Large intestine (tissue), 12 donors: ENCODE results near the gene SULT1A2. TPM values are rescaled to one million over a fixed set of nuclear protein-coding genes. Genes with fewer than 3 reads are reported as not detected.
"Not testable (repeated sequence)": the region's sequence is repeated elsewhere in the genome, so short reads cannot be mapped to it uniquely, and the experiment has no call there.

Experiments used
- DNase-seq, 2 donors: peaks; one replicate each; pipeline versions ENCODE4 v3.0.0 to v3.0.0-alpha.2; 2013
- H3K27ac ChIP-seq: one replicate; pipeline ENCODE4 v1.5.1; 2013; ENCODE audit warnings: low read length
- H3K27me3 ChIP-seq: 2 replicates; pipeline ENCODE4 v1.6.1; 2013; ENCODE audit warnings: low read length; ENCODE audit not compliant: control insufficient read depth, insufficient read depth
- H3K36me3 ChIP-seq: 2 replicates; pipeline ENCODE4 v1.6.1; 2013; ENCODE audit warnings: low read length; ENCODE audit not compliant: control insufficient read depth, insufficient read depth
- H3K4me1 ChIP-seq: one replicate; pipeline ENCODE4 v1.6.1; 2013; ENCODE audit warnings: low read length; ENCODE audit not compliant: control insufficient read depth, insufficient read depth
- H3K4me3 ChIP-seq: one replicate; pipeline ENCODE4 v1.5.1; 2013; ENCODE audit warnings: low read length
- H3K9me3 ChIP-seq: one replicate; pipeline ENCODE4 v1.6.1; 2013; ENCODE audit warnings: mild to moderate bottlenecking, low read depth, low read length, moderate library complexity; ENCODE audit not compliant: control insufficient read depth
- WGBS: methylation state at CpG from one replicate; pipeline ENCODE4 v1.1.5; 2013; ENCODE audit warnings: low lambda C conversion rate; ENCODE audit not compliant: insufficient coverage; 5-methylcytosine and 5-hydroxymethylcytosine counted together
- long read RNA-seq, 11 donors: transcript quantifications; one replicate each; lab custom pipeline, GENCODE V29; 2026
- polyA plus RNA-seq: library from polyadenylated mRNA; unstranded; fragments of 120-200 nt; gene quantifications from one replicate; pipeline ENCODE4 v1.2.1, GENCODE V29; 2013

SULT1A2 gene
- 5.7 TPM for polyA plus RNA-seq
- long read RNA-seq, donor 1: 0 reads
- long read RNA-seq, donor 2: 0 reads
- long read RNA-seq, donor 3: 0 reads
- long read RNA-seq, donor 4: 0 reads
- long read RNA-seq, donor 5: 0 reads
- long read RNA-seq, donor 6: 0 reads
- long read RNA-seq, donor 7: 0 reads
- long read RNA-seq, donor 8: 0 reads
- long read RNA-seq, donor 9: 0 reads
- long read RNA-seq, donor 10: 0 reads
- long read RNA-seq, donor 11, partial matches to known transcripts: 0 of 1 reads
- long read RNA-seq, donor 11, other reads (novel, unspliced or antisense): 0 of 1 reads

DNA sequence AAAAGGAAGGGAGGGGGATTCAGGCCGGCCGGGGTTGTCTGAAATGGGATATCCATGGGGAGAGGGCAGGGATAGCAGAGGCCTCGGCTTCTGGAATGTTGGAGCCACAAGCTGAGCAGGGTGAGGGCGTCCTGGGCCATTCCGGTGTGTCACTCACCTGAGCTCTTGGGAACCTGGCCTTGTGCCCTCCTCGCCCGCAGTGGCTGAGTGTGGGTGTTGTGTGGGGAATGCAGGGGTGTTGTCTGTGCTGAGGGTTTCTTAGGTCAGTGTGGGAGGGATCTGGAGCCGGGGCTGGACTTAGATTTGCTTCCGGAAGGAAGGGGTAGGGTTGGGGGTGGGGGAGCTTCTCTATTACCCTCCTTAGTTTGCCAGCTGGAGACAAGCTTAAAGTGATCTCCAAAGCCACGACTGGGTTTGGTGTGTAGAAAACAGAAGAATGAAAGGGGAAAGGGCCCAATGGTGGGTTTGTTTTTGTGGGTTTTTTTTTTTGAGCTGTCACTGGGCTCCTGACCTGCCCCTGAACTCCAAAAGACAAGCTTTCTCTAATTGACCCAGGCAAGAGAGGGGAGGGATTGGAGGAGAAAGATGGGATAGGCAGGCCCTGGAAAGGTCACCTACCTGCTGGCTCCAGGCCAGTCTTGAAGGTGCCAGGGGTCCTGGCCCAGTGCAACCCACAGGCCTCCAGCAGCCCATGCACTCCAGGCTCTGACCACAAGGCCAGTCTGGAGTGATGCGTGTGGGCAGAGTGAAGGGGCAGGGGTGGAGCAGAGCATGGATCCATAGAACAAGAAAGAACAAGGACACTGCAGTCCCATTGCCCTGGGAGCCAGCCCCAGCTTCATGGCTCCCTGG lies at the start of gene SULT1A2:
SULT1A2 (minus strand) TSS at position 211 of the 852 bp plus-strand sequence. CDS start 1,120 bp downstream, outside the sequence.
- H3K9me3 ChIP-seq: no peaks in the 10 kb centered on the region
- H3K27ac ChIP-seq: peak within 1 kb of the TSS; percentile 71
- H3K36me3 ChIP-seq: peaks cover 10% of the 10 kb centered on the region
- peak; percentile 90 to 92 for DNase-seq
- no peaks in the 10 kb centered on the region for H3K27me3 ChIP-seq
- WGBS: 0% methylated on average over 1 of the region's 11 CpGs
- H3K4me1 ChIP-seq: peaks cover 26% of the 10 kb centered on the region
- peak within 1 kb of the TSS; percentile 11 for H3K4me3 ChIP-seq

- not testable (repeated sequence) for H3K4me1 ChIP-seq, H3K27me3 ChIP-seq, DNase-seq, H3K27ac ChIP-seq, H3K4me3 ChIP-seq, H3K9me3 ChIP-seq, H3K36me3 ChIP-seq
- no CpG with 5 or more reads among the region's 2 CpGs for whole genome bisulfite sequencing
Observed at GRCh38 chr16:28639959-28640358, 43.1 kb upstream of the SULT1A2 start.

GRCh38 chr16:28638359-28638758 lies 41.5 kb upstream of the SULT1A2 start:
- H3K36me3 ChIP-seq, H3K4me3 ChIP-seq, H3K27ac ChIP-seq, DNase-seq, H3K27me3 ChIP-seq, H3K4me1 ChIP-seq, H3K9me3 ChIP-seq: not testable (repeated sequence)
- WGBS: no CpG with 5 or more reads among the region's 5 CpGs

DNA sequence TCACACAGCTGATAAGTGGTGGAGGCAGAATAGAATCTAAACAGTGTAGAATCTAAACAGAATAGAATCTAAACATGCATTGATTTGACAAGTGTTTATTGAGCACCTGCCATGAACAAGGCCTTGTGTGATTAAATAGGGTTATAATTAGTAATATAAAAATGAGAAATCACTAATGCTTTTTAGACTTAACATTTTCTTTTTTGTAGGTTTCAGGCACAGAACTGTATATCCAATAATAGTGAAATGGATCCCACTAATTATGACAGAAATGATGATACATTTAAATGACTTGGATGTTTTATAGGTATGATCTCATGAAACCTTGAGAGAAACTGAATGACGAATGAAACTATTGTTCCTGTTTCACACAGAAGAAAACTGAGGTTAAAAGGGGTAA lies 40.9 kb upstream of the SULT1A2 start, which contains the start of gene NPIPB8:
NPIPB8 (plus strand) TSS at position 301 of the 400 bp plus-strand sequence. CDS start 296 bp downstream, outside the sequence.
- not testable (repeated sequence) for H3K27ac ChIP-seq, H3K9me3 ChIP-seq, DNase-seq, H3K4me3 ChIP-seq, H3K36me3 ChIP-seq, H3K4me1 ChIP-seq, H3K27me3 ChIP-seq
- no CpG with 5 or more reads among the region's 1 CpG for WGBS

DNA sequence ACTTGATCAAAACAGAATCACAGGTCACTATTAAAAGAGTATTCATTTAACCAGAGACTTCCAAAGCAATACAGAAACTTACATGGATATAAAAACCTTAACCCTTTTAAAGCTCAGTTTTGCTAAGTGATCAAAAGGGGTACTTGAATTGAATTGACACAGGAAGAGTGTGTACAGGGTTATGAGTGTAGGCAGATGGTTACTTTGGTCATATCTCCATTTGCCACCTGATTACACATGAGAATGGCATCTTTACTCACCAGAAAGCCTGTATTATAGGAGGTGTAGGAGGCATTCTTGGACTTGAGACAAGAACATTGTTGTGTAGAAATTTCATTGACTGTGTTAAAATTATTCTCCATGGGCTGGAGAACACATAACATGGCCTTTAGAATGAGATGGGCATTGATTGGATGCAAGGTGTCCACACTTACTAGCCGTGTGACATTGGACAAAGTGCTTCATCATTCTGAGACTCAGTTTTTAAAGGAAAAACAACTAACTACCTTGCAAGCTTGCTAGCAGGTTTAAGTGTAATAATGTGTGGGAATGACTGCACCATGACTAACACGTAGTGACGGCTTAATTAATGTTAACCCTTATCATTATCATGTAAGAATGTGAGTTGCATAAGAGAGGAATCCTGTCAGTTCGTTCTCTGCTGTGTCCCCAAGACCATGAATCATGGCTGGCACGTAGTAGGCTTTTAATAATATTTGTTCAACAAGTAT lies 39.4 kb upstream of the SULT1A2 start:
- DNase-seq: peak in 1 of 2 donors; percentile 6
- WGBS: no CpG with 5 or more reads among the region's 5 CpGs
- H3K9me3 ChIP-seq, H3K27ac ChIP-seq, H3K4me3 ChIP-seq, H3K27me3 ChIP-seq, H3K36me3 ChIP-seq, H3K4me1 ChIP-seq: not testable (repeated sequence)

DNA sequence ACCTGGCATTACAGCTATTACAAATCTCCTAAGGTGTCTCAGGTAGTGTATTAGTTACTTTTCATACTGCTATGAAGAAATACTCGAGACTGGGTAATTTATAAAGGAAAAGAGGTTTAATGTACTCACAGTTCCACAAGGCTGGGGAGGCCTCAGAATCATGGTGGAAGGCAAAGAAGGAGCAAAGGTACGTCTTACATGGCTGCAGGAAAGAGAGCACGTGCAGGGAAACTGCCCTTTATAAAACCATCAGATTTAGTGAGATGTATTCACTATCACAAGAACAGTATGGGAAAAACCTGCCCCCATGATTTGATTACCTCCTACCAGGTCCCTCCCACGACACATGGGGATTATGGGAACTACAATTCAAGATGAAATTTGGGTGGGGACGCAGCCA lies 34.1 kb upstream of the SULT1A2 start:
- not testable (repeated sequence) for H3K27me3 ChIP-seq, DNase-seq, H3K27ac ChIP-seq, H3K4me1 ChIP-seq, H3K36me3 ChIP-seq, H3K4me3 ChIP-seq, H3K9me3 ChIP-seq
- 100% methylated on average over 1 of the region's 5 CpGs for WGBS

GRCh38 chr16:28623172-28623711 lies 26.4 kb upstream of the SULT1A2 start:
- Histone ChIP-seq H3K27me3 (no peaks in the 10 kb centered on the region), H3K27ac (peak overlapping the region; percentile 26), H3K4me3 (peak overlapping the region; percentile 48), H3K4me1 (peaks cover 13% of the 10 kb centered on the region), H3K9me3 (no peaks in the 10 kb centered on the region), H3K36me3 (peaks cover 10% of the 10 kb centered on the region)
- DNase-seq: peak; percentile 45 to 82
- whole genome bisulfite sequencing: no CpG with 5 or more reads among the region's 68 CpGs

- DNase-seq: peak in 1 of 2 donors; percentile 29
- Histone ChIP-seq H3K4me1 (peaks cover 13% of the 10 kb centered on the region), H3K27ac (peak overlapping the region; percentile 38), H3K36me3 (peaks cover 10% of the 10 kb centered on the region), H3K4me3 (peak overlapping the region; percentile 48)
- not testable (repeated sequence) for H3K27me3 ChIP-seq, H3K9me3 ChIP-seq
- WGBS: no CpG with 5 or more reads among the region's 24 CpGs
Observed at GRCh38 chr16:28622532-28623171, 25.8 kb upstream of the SULT1A2 start.

DNA sequence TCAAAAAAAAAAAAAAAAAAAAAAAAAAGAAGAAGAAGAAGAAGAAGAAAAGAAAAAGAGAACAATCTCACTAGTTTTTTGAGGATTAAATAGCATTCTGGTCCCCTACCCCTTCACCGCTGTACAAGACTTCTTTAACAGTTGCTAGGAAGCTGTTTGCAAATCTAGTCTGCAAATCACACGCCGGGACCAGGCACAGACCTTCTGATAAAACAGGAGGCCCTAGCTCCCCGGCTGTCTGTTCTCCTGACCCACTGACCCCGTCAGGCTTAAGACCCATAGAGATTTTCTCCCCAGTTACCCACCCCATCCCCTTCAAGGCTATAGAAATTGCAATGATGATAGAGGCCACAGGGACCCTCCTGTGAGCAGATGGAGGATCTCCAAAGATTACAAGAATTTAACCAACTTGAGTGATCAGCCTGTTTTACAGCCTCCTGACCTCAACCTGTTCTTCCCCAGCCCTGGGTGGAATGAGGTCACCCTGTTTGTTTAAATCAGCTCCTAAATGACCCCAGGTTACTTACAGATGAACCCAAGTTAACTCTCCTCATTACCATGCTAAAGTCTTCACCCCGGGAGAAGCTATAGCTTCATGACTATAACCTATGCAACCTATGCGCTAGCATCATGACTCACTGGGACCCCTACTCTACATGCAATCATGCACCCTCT lies 24.8 kb upstream of the SULT1A2 start:
- WGBS: no CpG with 5 or more reads among the region's 7 CpGs
- DNase-seq: peak in 1 of 2 donors; percentile 41
- H3K27me3 ChIP-seq: no peaks in the 10 kb centered on the region

More for the DNA sequence above, 24.8 kb upstream of the SULT1A2 start:
- Histone ChIP-seq H3K27ac (no peak overlapping the region), H3K4me3 (no peak overlapping the region), H3K4me1 (peaks cover 13% of the 10 kb centered on the region), H3K36me3 (peaks cover 12% of the 10 kb centered on the region), H3K9me3 (no peaks in the 10 kb centered on the region)
